DND-41 (cell line): Measurements from ENCODE around the gene MACROD1.

Experiments used
- ATAC-seq: fragments of 200-7000 bp; cut with Tn5 transposase; 3 replicates; pipeline ENCODE4 v1.9.1; 2021; ENCODE audit warnings: low read depth; ENCODE audit not compliant: insufficient read depth
- DNase-seq: peaks from one replicate; pipeline ENCODE4 v3.0.0-alpha.2; 2020
- H2AFZ ChIP-seq: 2 replicates; pipeline ENCODE4 v1.6.0; 2012; ENCODE audit warnings: low read depth, low read length
- H3K27ac ChIP-seq: 2 replicates; pipeline ENCODE4 v1.5.1; 2012; ENCODE audit warnings: low read length, inconsistent platforms
- H3K27me3 ChIP-seq: fragments of 200-600 bp; sonication (generic); 2 replicates; pipeline ENCODE4 v1.6.0; 2012; ENCODE audit warnings: low read length, mild to moderate bottlenecking, inconsistent platforms; ENCODE audit not compliant: insufficient read depth, poor library complexity
- H3K36me3 ChIP-seq: 2 replicates; pipeline ENCODE4 v1.5.1; 2012; ENCODE audit warnings: low read length, inconsistent platforms; ENCODE audit not compliant: insufficient read depth
- H3K4me1 ChIP-seq: 2 replicates; pipeline ENCODE4 v1.5.1; 2012; ENCODE audit warnings: mild to moderate bottlenecking, low read length; ENCODE audit not compliant: insufficient read depth
- H3K4me2 ChIP-seq: 2 replicates; pipeline ENCODE4 v1.6.0; 2012; ENCODE audit warnings: mild to moderate bottlenecking, moderate library complexity, low read length, inconsistent platforms; ENCODE audit not compliant: insufficient read depth
- H3K4me3 ChIP-seq, 2 experiments: fragments of 200-600 bp in 1 of 2; shearing (Covaris generic) in 1 of 2; 2 replicates each; pipeline ENCODE4 v1.5.1; 2012 to 2016; ENCODE audit warnings: inconsistent platforms in 2 of 2, low read length in 2 of 2, mild to moderate bottlenecking in 2 of 2, low read depth in 1 of 2, moderate library complexity in 1 of 2
- H3K79me2 ChIP-seq: 2 replicates; pipeline ENCODE4 v1.6.0; 2012; ENCODE audit warnings: low read length, inconsistent platforms; ENCODE audit not compliant: insufficient read depth
- H3K9ac ChIP-seq: 2 replicates; pipeline ENCODE4 v1.6.0; 2012; ENCODE audit warnings: low read depth, mild to moderate bottlenecking, inconsistent platforms, low read length, moderate library complexity
- H3K9me3 ChIP-seq: 2 replicates; pipeline ENCODE4 v1.5.1; 2012; ENCODE audit warnings: low read length, moderate library complexity, mild to moderate bottlenecking, inconsistent platforms; ENCODE audit not compliant: insufficient read depth, severe bottlenecking
- H4K20me1 ChIP-seq: 2 replicates; pipeline ENCODE4 v1.6.0; 2012; ENCODE audit warnings: low read length; ENCODE audit not compliant: insufficient read depth
- CTCF ChIP-seq: IDR thresholded peaks from 2 replicates; pipeline ENCODE4 v1.5.1; 2012; ENCODE audit warnings: borderline replicate concordance, low read length, moderate library complexity, mild to moderate bottlenecking; ENCODE audit not compliant: poor library complexity, severe bottlenecking; ENCODE audit errors: extremely low read depth
- EZH2 ChIP-seq: IDR thresholded peaks from 3 replicates; pipeline ENCODE4 v1.6.1; 2012; ENCODE audit warnings: borderline replicate concordance, low read depth, mild to moderate bottlenecking, moderate library complexity, low read length, inconsistent platforms; ENCODE audit not compliant: severe bottlenecking

Gene MACROD1

GRCh38 chr11:64043545-64043944 is 122.4 kb downstream of the MACROD1 start:
- TF ChIP-seq CTCF (no peak), EZH2 (no peak)
- H3K79me2 ChIP-seq = no peaks in the 10 kb centered on the region
- H3K4me1 ChIP-seq = no peaks in the 10 kb centered on the region
- no peak overlapping the region for H3K27ac ChIP-seq
- H4K20me1 ChIP-seq = peaks cover 29% of the 10 kb centered on the region; the same call in 1 of the 2 replicates
- no peaks in the 10 kb centered on the region for H3K9me3 ChIP-seq
- no peaks in the 10 kb centered on the region for H3K36me3 ChIP-seq
- H2AFZ ChIP-seq = no peak overlapping the region
- DNase-seq = no peak
- H3K27me3 ChIP-seq = no peaks in the 10 kb centered on the region
- no peak overlapping the region for H3K9ac ChIP-seq
- ATAC-seq = no peak
- no peak overlapping the region for H3K4me2 ChIP-seq
- H3K4me3 ChIP-seq = no peak overlapping the region

GRCh38 chr11:64042301-64042700 is 123.6 kb downstream of the MACROD1 start:
- Histone ChIP-seq H3K4me1 (no peaks in the 10 kb centered on the region), H4K20me1 (peaks cover 35% of the 10 kb centered on the region), H3K9me3 (no peaks in the 10 kb centered on the region), H3K4me2 (no peak overlapping the region), H2AFZ (no peak overlapping the region), H3K27ac (no peak overlapping the region), H3K4me3 (no peak overlapping the region), H3K27me3 (peaks cover 7% of the 10 kb centered on the region), H3K36me3 (no peaks in the 10 kb centered on the region), H3K9ac (no peak overlapping the region), H3K79me2 (no peaks in the 10 kb centered on the region)
- no peak for ATAC-seq
- TF ChIP-seq CTCF (no peak), EZH2 (no peak)
- no peak for DNase-seq

GRCh38 chr11:64041846-64042245 is 124.1 kb downstream of the MACROD1 start:
- H3K4me1 ChIP-seq = peaks cover 3% of the 10 kb centered on the region; the same call in 1 of the 2 replicates
- no peaks in the 10 kb centered on the region for H3K9me3 ChIP-seq
- TF ChIP-seq CTCF (no peak), EZH2 (no peak)
- ATAC-seq = no peak
- H3K27me3 ChIP-seq = peaks cover 11% of the 10 kb centered on the region
- no peaks in the 10 kb centered on the region for H3K36me3 ChIP-seq
- H3K4me3 ChIP-seq = no peak overlapping the region
- H2AFZ ChIP-seq = no peak overlapping the region
- peaks cover 39% of the 10 kb centered on the region for H4K20me1 ChIP-seq
- no peak overlapping the region for H3K4me2 ChIP-seq
- no peak overlapping the region for H3K27ac ChIP-seq
- no peaks in the 10 kb centered on the region for H3K79me2 ChIP-seq
- no peak overlapping the region for H3K9ac ChIP-seq
- DNase-seq = no peak

GRCh38 chr11:64040684-64041322 is 125.1 kb downstream of the MACROD1 start:
- DNase-seq = no peak
- no peak overlapping the region for H3K4me2 ChIP-seq

More at GRCh38 chr11:64040684-64041322, 125.1 kb downstream of the MACROD1 start:
- H3K4me1 ChIP-seq = peaks cover 10% of the 10 kb centered on the region
- no peak for ATAC-seq
- no peak for TF ChIP-seq EZH2
- peak; percentile 15 for TF ChIP-seq CTCF
- peaks cover 45% of the 10 kb centered on the region for H4K20me1 ChIP-seq
- H3K36me3 ChIP-seq = no peaks in the 10 kb centered on the region
- H3K4me3 ChIP-seq = no peak overlapping the region
- no peak overlapping the region for H2AFZ ChIP-seq
- H3K9ac ChIP-seq = no peak overlapping the region
- H3K79me2 ChIP-seq = no peaks in the 10 kb centered on the region
- H3K27ac ChIP-seq = no peak overlapping the region
- no peaks in the 10 kb centered on the region for H3K9me3 ChIP-seq
- peaks cover 18% of the 10 kb centered on the region for H3K27me3 ChIP-seq
